Measurements from ENCODE around the gene OTOG. TPM values are rescaled to one million over a fixed set of nuclear protein-coding genes. Genes with fewer than 3 reads are reported as not detected.

Gene OTOG
- total RNA-seq, 4 donors from 2014 or later: 0.09 TPM; not detected in 3

- H3K27me3 ChIP-seq: no peaks in the 10 kb centered on the region
- H3K27ac ChIP-seq: no peak overlapping the region
- peaks cover 0 to 25% (median 3%) of the 10 kb centered on the region in 4 donors for H3K4me1 ChIP-seq
- no peak for DNase-seq
- H3K36me3 ChIP-seq: peaks cover 0 to 37% (median 0%) of the 10 kb centered on the region in 3 donors
- H3K9me3 ChIP-seq: no peaks in the 10 kb centered on the region
- no peak overlapping the region for H3K4me3 ChIP-seq
- TF ChIP-seq POLR2A (IDR thresholded peaks at IDR 0.05) (no peak), CTCF (IDR thresholded peaks at IDR 0.05) (no peak)
Observed at GRCh38 chr11:17529844-17530185, 17.2 kb upstream of the OTOG start.

GRCh38 chr11:17531071-17531600 lies 15.9 kb upstream of the OTOG start:
- Histone ChIP-seq H3K9me3 (no peaks in the 10 kb centered on the region), H3K36me3 (peaks cover 0 to 29% (median 0%) of the 10 kb centered on the region in 3 donors), H3K4me1 (peaks cover 0 to 25% (median 3%) of the 10 kb centered on the region in 4 donors), H3K27ac (peak overlapping the region in 3 of 4 donors; percentile 48 to 79 (median 49)), H3K4me3 (peak overlapping the region in 1 of 4 donors; percentile 17), H3K27me3 (no peaks in the 10 kb centered on the region)
- DNase-seq: peak in 2 of 3 donors; percentile 53 to 61
- no peak for TF ChIP-seq CTCF (IDR thresholded peaks at IDR 0.05)

- Histone ChIP-seq H3K27ac (peak overlapping the region in 3 of 4 donors; percentile 48 to 79 (median 49)), H3K4me3 (no peak overlapping the region), H3K4me1 (peaks cover 0 to 25% (median 3%) of the 10 kb centered on the region in 4 donors), H3K36me3 (peaks cover 0 to 24% (median 0%) of the 10 kb centered on the region in 3 donors), H3K27me3 (no peaks in the 10 kb centered on the region), H3K9me3 (no peaks in the 10 kb centered on the region)
- peak in 2 of 3 donors; percentile 64 to 82 for DNase-seq
- no peak for TF ChIP-seq CTCF (IDR thresholded peaks at IDR 0.05)
- peak in 1 of 2 donors; percentile 28 for TF ChIP-seq POLR2A (IDR thresholded peaks at IDR 0.05)
Observed at GRCh38 chr11:17531636-17532113, 15.4 kb upstream of the OTOG start.

GRCh38 chr11:17532784-17533183 lies 14.3 kb upstream of the OTOG start:
- Histone ChIP-seq H3K27me3 (no peaks in the 10 kb centered on the region), H3K9me3 (no peaks in the 10 kb centered on the region), H3K4me3 (no peak overlapping the region), H3K27ac (peak overlapping the region in 1 of 4 donors; percentile 30), H3K4me1 (peaks cover 0 to 24% (median 3%) of the 10 kb centered on the region in 4 donors), H3K36me3 (peaks cover 0 to 22% (median 0%) of the 10 kb centered on the region in 3 donors)
- no peak for DNase-seq
- TF ChIP-seq POLR2A (IDR thresholded peaks at IDR 0.05) (no peak), CTCF (IDR thresholded peaks at IDR 0.05) (no peak)

- Histone ChIP-seq H3K27ac (no peak overlapping the region), H3K9me3 (no peaks in the 10 kb centered on the region), H3K36me3 (peaks cover 0 to 22% (median 0%) of the 10 kb centered on the region in 3 donors), H3K4me3 (no peak overlapping the region), H3K27me3 (no peaks in the 10 kb centered on the region), H3K4me1 (peaks cover 0 to 21% (median 3%) of the 10 kb centered on the region in 4 donors)
- no peak for TF ChIP-seq POLR2A (IDR thresholded peaks at IDR 0.05)
- no peak for TF ChIP-seq CTCF (IDR thresholded peaks at IDR 0.05)
- peak in 1 of 3 donors; percentile 31 for DNase-seq
Observed at GRCh38 chr11:17533341-17533740, 13.7 kb upstream of the OTOG start.

Measured in Peyer's patch (tissue), 4 donors.